Measurements from ENCODE around the gene NPIPA2.
"Not testable (repeated sequence)": the region's sequence is repeated elsewhere in the genome, so short reads cannot be mapped to it uniquely, and the experiment has no call there.

NPIPA2 gene

GRCh38 chr16:14742273-14743128, at the start of gene NPIPA2:
NPIPA2 (plus strand) TSS chr16:14742533; CDS start chr16:14748066, 5,533 bp downstream.
- DNase-seq (ENCODE audit: low read depth in 3 of 3): not testable (repeated sequence)

GRCh38 chr16:14694129-14694528, 48.2 kb upstream of the NPIPA2 start, which contains the start of gene PLA2G10:
PLA2G10 (minus strand) TSS chr16:14694308; CDS start chr16:14694229, 79 bp downstream.
- not testable (repeated sequence) for DNase-seq (ENCODE audit: low read depth in 3 of 3)

- DNase-seq (ENCODE audit: low read depth in 3 of 3): not testable (repeated sequence)
Measured at GRCh38 chr16:14701859-14702258, 40.5 kb upstream of the NPIPA2 start.

- not testable (repeated sequence) for DNase-seq (ENCODE audit: low read depth in 3 of 3)
Measured at GRCh38 chr16:14702672-14703071, 39.7 kb upstream of the NPIPA2 start.

- DNase-seq (ENCODE audit: low read depth in 3 of 3): not testable (repeated sequence)
Measured at GRCh38 chr16:14703156-14704011, 38.9 kb upstream of the NPIPA2 start, which contains the start of gene NPIPA3. NPIPA3 (plus strand) TSS chr16:14703411; CDS start chr16:14708944, 5,533 bp downstream.

GRCh38 chr16:14733233-14733632, 9.1 kb upstream of the NPIPA2 start:
- not testable (repeated sequence) for DNase-seq (ENCODE audit: low read depth in 3 of 3)

- DNase-seq (ENCODE audit: low read depth in 3 of 3): not testable (repeated sequence)
Measured at GRCh38 chr16:14740832-14741385, 1.4 kb upstream of the NPIPA2 start.

- not testable (repeated sequence) for DNase-seq (ENCODE audit: low read depth in 3 of 3)
Measured at GRCh38 chr16:14741794-14742193, 539 bp upstream of the NPIPA2 start.

- not testable (repeated sequence) for DNase-seq (ENCODE audit: low read depth in 3 of 3)
Measured at GRCh38 chr16:14773654-14774053, 31.3 kb downstream of the NPIPA2 start.

- DNase-seq (ENCODE audit: low read depth in 3 of 3): not testable (repeated sequence)
Measured at GRCh38 chr16:14775624-14776023, 33.3 kb downstream of the NPIPA2 start.

- not testable (repeated sequence) for DNase-seq (ENCODE audit: low read depth in 3 of 3)
Measured at GRCh38 chr16:14776763-14777162, 34.4 kb downstream of the NPIPA2 start.

GRCh38 chr16:14779368-14779877, 37.1 kb downstream of the NPIPA2 start:
- DNase-seq (ENCODE audit: low read depth in 3 of 3): not testable (repeated sequence)

- DNase-seq (ENCODE audit: low read depth in 3 of 3): not testable (repeated sequence)
Measured at GRCh38 chr16:14786180-14786579, 43.8 kb downstream of the NPIPA2 start.

GRCh38 chr16:14789577-14789976, 47.2 kb downstream of the NPIPA2 start:
- not testable (repeated sequence) for DNase-seq (ENCODE audit: low read depth in 3 of 3)

GRCh38 chr16:14790320-14790956, 48.1 kb downstream of the NPIPA2 start:
- DNase-seq (ENCODE audit: low read depth in 3 of 3): not testable (repeated sequence)

- DNase-seq (ENCODE audit: low read depth in 3 of 3): not testable (repeated sequence)
Measured at GRCh38 chr16:14792914-14793313, 50.6 kb downstream of the NPIPA2 start.

- DNase-seq (ENCODE audit: low read depth in 3 of 3): not testable (repeated sequence)
Measured at GRCh38 chr16:14797558-14797957, 55.2 kb downstream of the NPIPA2 start.

- not testable (repeated sequence) for DNase-seq (ENCODE audit: low read depth in 3 of 3)
Measured at GRCh38 chr16:14803577-14803976, 61.2 kb downstream of the NPIPA2 start.

- DNase-seq (ENCODE audit: low read depth in 3 of 3): not testable (repeated sequence)
Measured at GRCh38 chr16:14807184-14807678, 64.9 kb downstream of the NPIPA2 start.

- DNase-seq (ENCODE audit: low read depth in 3 of 3): not testable (repeated sequence)
Measured at GRCh38 chr16:14813890-14814289, 71.6 kb downstream of the NPIPA2 start.

All from stimulated activated CD4-positive, alpha-beta T cell treated with anti-CD3 and anti-CD28 coated beads, TNF-alpha, amount 100 ng/mL, for 48 hours (primary cell).